HG03103 (cell line): ENCODE data around the gene CYBRD1.

Experiments used
- ATAC-seq: cut with Tn5 transposase; IDR thresholded peaks from one replicate; pipeline ENCODE4 v1.9.1; 2021; ENCODE audit warnings: low read depth; ENCODE audit not compliant: unreplicated experiment

The CYBRD1 gene

DNA sequence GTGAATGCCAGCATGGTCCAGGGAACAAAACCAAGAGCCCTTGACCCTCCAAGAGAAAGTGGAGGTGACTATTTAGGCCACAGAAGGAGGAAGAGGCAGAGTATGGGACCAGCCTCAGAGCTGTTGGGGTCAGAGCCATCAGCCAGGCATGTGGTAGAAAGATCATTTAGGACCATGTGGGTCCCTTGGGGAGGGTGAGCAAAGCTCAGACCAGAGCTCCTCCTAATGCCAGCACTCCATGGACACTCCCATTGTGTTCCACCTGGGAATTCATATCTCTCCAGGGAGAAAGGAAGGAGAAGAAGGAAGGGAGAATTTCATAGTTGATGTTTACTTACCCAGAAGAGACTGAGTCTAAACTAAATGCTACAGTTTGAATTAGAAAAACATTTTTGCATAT lies 73.2 kb downstream of the CYBRD1 start:
- ATAC-seq, result no peak

DNA sequence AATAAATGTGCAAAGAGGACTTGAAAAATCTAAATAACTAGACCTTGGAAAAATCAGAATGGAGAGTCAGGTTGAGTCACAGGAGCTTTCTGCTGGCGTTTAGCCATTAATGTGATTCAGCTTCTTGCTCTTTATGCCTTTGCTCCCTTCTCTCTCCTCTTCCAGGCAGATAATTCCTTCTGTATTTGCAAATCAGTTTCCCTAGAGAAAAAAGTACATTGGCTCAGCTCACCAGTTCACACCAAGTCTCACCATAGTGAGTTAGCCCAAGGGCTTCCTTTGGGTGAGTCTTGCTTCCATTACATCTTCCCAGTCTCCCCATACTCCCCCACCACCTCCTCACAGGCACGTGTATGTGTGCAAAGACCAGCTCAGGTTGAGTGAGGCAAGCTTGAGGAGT lies 73.6 kb downstream of the CYBRD1 start:
- no peak for ATAC-seq

DNA sequence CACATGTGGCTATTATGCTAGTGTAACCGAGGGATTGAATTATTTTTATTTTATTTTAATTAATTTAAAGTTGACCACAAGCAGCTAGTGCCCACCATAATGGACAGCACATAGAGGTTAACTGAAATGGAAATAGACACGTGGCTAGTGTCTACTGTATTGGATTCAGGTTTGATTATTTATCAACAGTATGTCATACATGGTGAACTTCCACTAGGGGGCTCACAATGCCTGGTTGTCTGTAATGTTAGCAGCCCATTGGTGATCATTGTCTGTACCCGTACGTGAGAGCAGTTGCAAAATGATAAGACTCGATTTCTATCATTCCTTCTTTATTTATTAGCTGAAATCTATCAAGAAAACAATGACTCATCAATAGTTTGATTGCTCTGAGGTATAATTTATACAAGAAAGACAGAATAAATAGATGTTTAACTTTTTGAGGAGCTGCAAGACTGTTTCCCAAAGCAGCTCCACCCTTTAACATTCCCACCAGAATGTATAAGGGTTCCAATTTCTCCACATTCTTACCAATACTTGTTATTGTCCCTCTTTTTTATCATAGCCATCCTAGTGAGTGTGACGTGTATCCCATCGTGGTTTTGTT lies 76.5 kb downstream of the CYBRD1 start:
- no peak for ATAC-seq

DNA sequence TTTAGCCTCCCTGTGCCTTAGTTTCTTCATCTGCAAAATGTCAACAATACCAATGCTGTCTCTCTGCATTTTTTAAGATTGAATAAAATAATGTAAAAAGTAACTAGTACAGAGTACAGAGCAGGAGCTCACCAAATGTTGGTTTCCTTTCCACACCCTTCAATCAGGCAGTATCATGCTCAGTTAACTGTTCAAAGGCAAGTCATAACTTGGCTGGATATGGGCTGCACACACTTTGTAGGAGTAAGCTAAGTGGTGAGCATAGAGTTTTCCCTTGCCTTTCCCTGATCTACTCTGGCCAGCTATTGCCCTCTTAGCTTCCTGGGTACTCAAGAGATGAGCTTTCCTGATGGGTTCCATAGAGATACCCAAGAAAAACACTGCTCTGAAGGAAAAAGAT lies 77.9 kb downstream of the CYBRD1 start:
- no peak for ATAC-seq

DNA sequence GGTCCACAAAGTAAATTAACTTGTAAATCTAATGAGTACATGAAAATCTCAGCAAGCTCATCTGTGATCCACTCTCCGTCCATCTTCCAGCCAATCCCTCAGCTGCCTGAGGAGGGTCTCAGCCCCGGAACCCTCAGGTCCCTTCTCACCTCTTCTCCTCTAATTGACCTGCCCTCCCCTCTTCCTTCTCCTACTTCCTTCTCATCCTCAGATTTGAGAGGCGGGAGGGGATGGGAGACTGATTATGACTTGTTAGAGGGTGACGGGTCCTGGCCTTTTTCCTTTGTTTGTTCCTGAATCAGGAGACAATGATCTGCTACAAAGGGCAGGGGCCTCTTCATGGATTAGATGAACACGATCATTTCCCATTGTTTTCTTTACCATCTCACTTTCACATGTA lies 80.1 kb downstream of the CYBRD1 start:
- no peak for ATAC-seq
